AG04449 (cell line): ENCODE measurements around the gene ZMYND15.

ENCODE experiments used
- CTCF ChIA-PET: fragments of 350-600 bp; formaldehyde crosslinking; extraction: SDS; loops from one replicate; lab custom pipeline; 2021; ENCODE audit warnings: antibody characterized with exemption; lab: Yijun Ruan, JAX
- POLR2A ChIA-PET: fragments of 400-600, 350-600 bp; formaldehyde crosslinking; extraction: SDS; loops from one replicate; lab custom pipeline; 2020; ENCODE audit warnings: antibody characterized with exemption, inconsistent platforms; lab: Yijun Ruan, JAX
- DNase-seq: peaks from one replicate; pipeline ENCODE4 v3.0.0-alpha.2; 2010; ENCODE audit warnings: low read depth, low spot score
- H3K4me3 ChIP-seq: 2 replicates; pipeline ENCODE4 v1.5.1; 2011; ENCODE audit warnings: low read depth, mild to moderate bottlenecking, control low read depth, low read length
- CTCF ChIP-seq: IDR thresholded peaks from one replicate; pipeline ENCODE4 v1.5.1; 2011; ENCODE audit warnings: mild to moderate bottlenecking, moderate library complexity, low read length, control low read depth, inconsistent platforms; ENCODE audit not compliant: insufficient read depth; ENCODE audit errors: missing control alignments

Gene ZMYND15

GRCh38 chr17:4715063-4715744 lies 24.4 kb upstream of the ZMYND15 start:
- TF ChIP-seq CTCF, result no peak
- CTCF ChIA-PET, result no interaction called here
- H3K4me3 ChIP-seq, result no peak overlapping the region
- POLR2A ChIA-PET, result no interaction called here
- DNase-seq, result no peak

- ChIA-PET POLR2A (no interaction called here), CTCF (no interaction called here)
- DNase-seq, result no peak
- TF ChIP-seq CTCF, result no peak
- no peak overlapping the region for H3K4me3 ChIP-seq
Measured at GRCh38 chr17:4716081-4716480, 23.6 kb upstream of the ZMYND15 start.

GRCh38 chr17:4717791-4718190 lies 21.8 kb upstream of the ZMYND15 start:
- H3K4me3 ChIP-seq, result no peak overlapping the region
- TF ChIP-seq CTCF, result no peak
- DNase-seq, result no peak
- CTCF ChIA-PET, result no interaction called here
- POLR2A ChIA-PET, result no interaction called here

GRCh38 chr17:4718276-4718675 lies 21.4 kb upstream of the ZMYND15 start:
- no peak for TF ChIP-seq CTCF
- ChIA-PET POLR2A (no interaction called here), CTCF (no interaction called here)
- H3K4me3 ChIP-seq, result no peak overlapping the region
- DNase-seq, result no peak

GRCh38 chr17:4719146-4719545 lies 20.5 kb upstream of the ZMYND15 start:
- CTCF ChIA-PET, result interaction anchor here (1.5 kb wide), 1 partner anchor 71 kb away, joined by 4 read pairs; no protein-coding TSS in a partner anchor
- no peak for DNase-seq
- POLR2A ChIA-PET, result no interaction called here
- TF ChIP-seq CTCF, result no peak
- H3K4me3 ChIP-seq, result no peak overlapping the region

- ChIA-PET POLR2A (no interaction called here), CTCF (interaction anchor here (0.8 to 1.5 kb wide), 2 partner anchors 70 to 161 kb away, joined by 3 to 4 read pairs; no protein-coding TSS in a partner anchor)
- DNase-seq, result no peak
- no peak overlapping the region for H3K4me3 ChIP-seq
- no peak for TF ChIP-seq CTCF
Measured at GRCh38 chr17:4719684-4720221, 19.9 kb upstream of the ZMYND15 start.
